ENCODE data around the gene NME5. TPM values are rescaled to one million over a fixed set of nuclear protein-coding genes. Genes with fewer than 3 reads are reported as not detected.

The NME5 gene
- total and polyA plus RNA-seq, 2 of the 13 experiments (the other 11 are each of a cell fraction or from before 2014, with no cell fraction given): 0.18 TPM; not detected in 1

- Histone ChIP-seq H3K36me3 (replicated peaks in 1 of 2; ENCODE audit: control insufficient read depth in 1 of 2, insufficient read depth in 2 of 2, low read length in 2 of 2) (no peaks in the 10 kb centered on the region), H3K4me1 (ENCODE audit: insufficient read depth, low read length) (no peaks in the 10 kb centered on the region), H3K4me2 (ENCODE audit: low read depth, low read length) (no peak overlapping the region), H3K4me3 (replicated peaks in 1 of 3; ENCODE audit: insufficient read depth in 1 of 3, low read depth in 2 of 3, low read length in 3 of 3) (no peak overlapping the region), H3K79me2 (ENCODE audit: insufficient read depth, low read length) (no peaks in the 10 kb centered on the region), H3K27me3 (ENCODE audit: control insufficient read depth in 1 of 2, insufficient read depth in 2 of 2, low read length in 2 of 2) (no peaks in the 10 kb centered on the region), H3K9ac (ENCODE audit: insufficient read depth, low read depth, low read length) (no peak overlapping the region), H3K9me3 (ENCODE audit: low read length) (no peaks in the 10 kb centered on the region), H2AFZ (ENCODE audit: low read length) (no peak overlapping the region), H3K27ac (ENCODE audit: extremely low read length, insufficient read depth, low read length) (no peak overlapping the region), H4K20me1 (ENCODE audit: insufficient read depth, low read length) (no peaks in the 10 kb centered on the region)
- in situ Hi-C loops (cut with HindIII; ENCODE audit: extremely low pct_ligation_motif_present, low pct_unique_long_range_greater_than_20kb) (no loop called here), intact Hi-C loops (cut with micrococcal nuclease; ENCODE audit: unreplicated experiment) (no loop called here)
- CTCF ChIA-PET (ENCODE audit: low intra/inter-chr PET ratio, low total read pairs): no interaction called here
- FAIRE-seq (no peak), DNase-seq (ENCODE audit: low spot score) (no peak), ATAC-seq (no peak)
- POLR2A ChIA-PET: no interaction called here
- BruUV-seq (replicated peaks): no TSS peak
- TF ChIP-seq PCBP2 (optimal IDR thresholded peaks at IDR 0.05; ENCODE audit: low read depth, low read length, poor library complexity, severe bottlenecking): no peak
- no peak for TF ChIP-seq ARID5B (CRISPR knock-in tag; IDR thresholded peaks at IDR 0.05)
- no peak for TF ChIP-seq GMEB1 (CRISPR knock-in tag; IDR thresholded peaks at IDR 0.05; ENCODE audit: borderline replicate concordance)
- no peak for TF ChIP-seq ZNF83 (CRISPR knock-in tag; IDR thresholded peaks at IDR 0.05; ENCODE audit: borderline replicate concordance)
- no peak for TF ChIP-seq ZBTB20 (CRISPR knock-in tag; IDR thresholded peaks at IDR 0.05; ENCODE audit: borderline replicate concordance, low read depth)
- TF ChIP-seq LBX2 (CRISPR knock-in tag; IDR thresholded peaks at IDR 0.05; ENCODE audit: borderline replicate concordance): no peak
- TF ChIP-seq TBX2 (CRISPR knock-in tag; IDR thresholded peaks at IDR 0.05; ENCODE audit: borderline replicate concordance): no peak
- no peak for TF ChIP-seq ZNF326 (CRISPR knock-in tag; IDR thresholded peaks at IDR 0.05; ENCODE audit: borderline replicate concordance)
- TF ChIP-seq E2F2 (CRISPR knock-in tag; IDR thresholded peaks at IDR 0.05; ENCODE audit: borderline replicate concordance): no peak
- TF ChIP-seq ZNF598 (CRISPR knock-in tag; IDR thresholded peaks at IDR 0.05; ENCODE audit: borderline replicate concordance): no peak
- no peak for TF ChIP-seq MTERF4 (CRISPR knock-in tag; IDR thresholded peaks at IDR 0.05)
- TF ChIP-seq REST (IDR thresholded peaks at IDR 0.05; ENCODE audit: borderline replicate concordance in 1 of 2, low read depth in 1 of 2, low read length in 2 of 2): no peak
Measured at GRCh38 chr5:138115254-138115653, 24.0 kb downstream of the NME5 start.
